Measurements from ENCODE around the gene ENTPD6.

DNA sequence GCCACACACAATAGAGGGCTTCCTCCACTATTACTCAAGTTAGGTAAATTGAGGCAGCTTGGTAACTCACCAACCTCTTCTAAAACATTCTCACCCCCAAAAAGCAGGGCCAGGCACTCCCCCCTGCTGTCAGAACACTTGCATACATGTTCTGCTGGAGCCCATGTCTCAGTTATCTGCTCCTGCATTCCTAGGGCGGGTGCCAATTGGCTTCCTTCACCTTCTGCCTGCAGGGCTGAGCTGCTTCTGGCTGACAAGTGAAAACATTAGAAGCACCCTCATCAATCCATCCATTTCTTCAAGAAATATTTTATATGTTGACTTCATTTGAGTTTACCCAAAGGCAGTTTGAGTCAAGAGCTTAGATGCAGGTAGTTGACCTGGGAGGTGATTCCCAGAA, 4.5 kb upstream of the ENTPD6 start:
- TF ChIP-seq SIN3A (IDR thresholded peaks at IDR 0.05; ENCODE audit: borderline replicate concordance, insufficient read depth, low read length) (no peak), POLR2AphosphoS5 (IDR thresholded peaks at IDR 0.05; ENCODE audit: low read depth, low read length) (no peak), TAF1 (IDR thresholded peaks at IDR 0.05; ENCODE audit: borderline replicate concordance, insufficient read depth, low read length) (no peak), FOXP2 (optimal IDR thresholded peaks at IDR 0.05; ENCODE audit: borderline replicate concordance, extremely low read depth, extremely low read length, insufficient read depth) (no peak)
- TF ChIP-seq, protein P1, sequence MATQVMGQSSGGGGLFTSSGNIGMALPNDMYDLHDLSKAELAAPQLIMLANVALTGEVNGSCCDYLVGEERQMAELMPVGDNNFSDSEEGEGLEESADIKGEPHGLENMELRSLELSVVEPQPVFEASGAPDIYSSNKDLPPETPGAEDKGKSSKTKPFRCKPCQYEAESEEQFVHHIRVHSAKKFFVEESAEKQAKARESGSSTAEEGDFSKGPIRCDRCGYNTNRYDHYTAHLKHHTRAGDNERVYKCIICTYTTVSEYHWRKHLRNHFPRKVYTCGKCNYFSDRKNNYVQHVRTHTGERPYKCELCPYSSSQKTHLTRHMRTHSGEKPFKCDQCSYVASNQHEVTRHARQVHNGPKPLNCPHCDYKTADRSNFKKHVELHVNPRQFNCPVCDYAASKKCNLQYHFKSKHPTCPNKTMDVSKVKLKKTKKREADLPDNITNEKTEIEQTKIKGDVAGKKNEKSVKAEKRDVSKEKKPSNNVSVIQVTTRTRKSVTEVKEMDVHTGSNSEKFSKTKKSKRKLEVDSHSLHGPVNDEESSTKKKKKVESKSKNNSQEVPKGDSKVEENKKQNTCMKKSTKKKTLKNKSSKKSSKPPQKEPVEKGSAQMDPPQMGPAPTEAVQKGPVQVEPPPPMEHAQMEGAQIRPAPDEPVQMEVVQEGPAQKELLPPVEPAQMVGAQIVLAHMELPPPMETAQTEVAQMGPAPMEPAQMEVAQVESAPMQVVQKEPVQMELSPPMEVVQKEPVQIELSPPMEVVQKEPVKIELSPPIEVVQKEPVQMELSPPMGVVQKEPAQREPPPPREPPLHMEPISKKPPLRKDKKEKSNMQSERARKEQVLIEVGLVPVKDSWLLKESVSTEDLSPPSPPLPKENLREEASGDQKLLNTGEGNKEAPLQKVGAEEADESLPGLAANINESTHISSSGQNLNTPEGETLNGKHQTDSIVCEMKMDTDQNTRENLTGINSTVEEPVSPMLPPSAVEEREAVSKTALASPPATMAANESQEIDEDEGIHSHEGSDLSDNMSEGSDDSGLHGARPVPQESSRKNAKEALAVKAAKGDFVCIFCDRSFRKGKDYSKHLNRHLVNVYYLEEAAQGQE (IDR thresholded peaks at IDR 0.05; ENCODE audit: insufficient read depth in 1 of 2, low read depth in 2 of 2, low read length in 2 of 2), result no peak
